ENCODE results near the gene ARHGAP36.

Gene ARHGAP36, protein sequence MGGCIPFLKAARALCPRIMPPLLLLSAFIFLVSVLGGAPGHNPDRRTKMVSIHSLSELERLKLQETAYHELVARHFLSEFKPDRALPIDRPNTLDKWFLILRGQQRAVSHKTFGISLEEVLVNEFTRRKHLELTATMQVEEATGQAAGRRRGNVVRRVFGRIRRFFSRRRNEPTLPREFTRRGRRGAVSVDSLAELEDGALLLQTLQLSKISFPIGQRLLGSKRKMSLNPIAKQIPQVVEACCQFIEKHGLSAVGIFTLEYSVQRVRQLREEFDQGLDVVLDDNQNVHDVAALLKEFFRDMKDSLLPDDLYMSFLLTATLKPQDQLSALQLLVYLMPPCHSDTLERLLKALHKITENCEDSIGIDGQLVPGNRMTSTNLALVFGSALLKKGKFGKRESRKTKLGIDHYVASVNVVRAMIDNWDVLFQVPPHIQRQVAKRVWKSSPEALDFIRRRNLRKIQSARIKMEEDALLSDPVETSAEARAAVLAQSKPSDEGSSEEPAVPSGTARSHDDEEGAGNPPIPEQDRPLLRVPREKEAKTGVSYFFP

GRCh38 chrX:131058136-131058868, at the start of gene ARHGAP36:
ARHGAP36 (plus strand) TSS chrX:131058346; CDS start chrX:131081666, 23,320 bp downstream.
- no peak for DNase-seq

GRCh38 chrX:131010186-131010585, 48.0 kb upstream of the ARHGAP36 start:
- no peak for DNase-seq

DNA sequence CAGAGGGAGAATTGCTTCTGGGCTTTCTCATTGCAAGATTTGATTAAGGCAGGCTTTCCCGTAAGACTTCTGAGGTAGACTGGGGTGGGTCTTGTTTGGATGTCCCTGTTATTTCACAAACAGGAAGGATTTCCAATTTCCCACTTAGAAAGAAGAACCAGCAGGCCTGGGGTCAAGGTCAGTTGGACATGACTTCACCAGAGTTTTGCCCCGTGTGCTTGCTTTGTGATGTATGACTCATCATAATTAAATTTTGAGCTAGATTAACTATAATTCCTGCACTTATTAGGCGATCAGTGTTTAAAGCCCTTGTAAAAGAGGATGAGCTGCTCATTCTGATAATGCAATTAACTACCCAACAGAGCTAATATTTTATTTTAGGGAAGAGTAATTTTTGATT, 32.8 kb upstream of the ARHGAP36 start:
- no peak for DNase-seq

GRCh38 chrX:131032354-131033230, 25.6 kb upstream of the ARHGAP36 start:
- DNase-seq = no peak

GRCh38 chrX:131034063-131034462, 24.1 kb upstream of the ARHGAP36 start:
- no peak for DNase-seq

- DNase-seq = no peak
Measured at GRCh38 chrX:131040781-131041180, 17.4 kb upstream of the ARHGAP36 start.

DNA sequence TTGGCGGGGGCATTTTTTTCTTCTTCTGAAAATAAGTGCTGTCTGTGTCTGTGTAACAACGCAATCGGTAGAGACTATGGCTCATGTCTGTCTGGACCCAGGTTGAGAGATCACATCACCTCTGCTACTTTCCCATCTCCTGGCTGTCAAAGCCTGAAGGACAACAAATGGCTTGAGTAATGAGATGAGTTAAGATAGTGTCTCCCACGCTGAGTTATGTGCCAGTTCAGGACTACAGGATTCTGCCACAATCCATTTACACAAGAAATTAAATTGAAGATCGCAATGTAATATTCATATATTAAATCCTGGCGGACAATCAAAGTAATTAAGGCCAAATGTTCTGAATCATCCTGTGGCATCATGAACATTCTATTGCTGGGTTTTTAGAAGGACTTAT, 16.5 kb upstream of the ARHGAP36 start:
- no peak for DNase-seq

GRCh38 chrX:131045726-131046125, 12.4 kb upstream of the ARHGAP36 start:
- no peak for DNase-seq

GRCh38 chrX:131046596-131046995, 11.6 kb upstream of the ARHGAP36 start:
- no peak for DNase-seq

DNA sequence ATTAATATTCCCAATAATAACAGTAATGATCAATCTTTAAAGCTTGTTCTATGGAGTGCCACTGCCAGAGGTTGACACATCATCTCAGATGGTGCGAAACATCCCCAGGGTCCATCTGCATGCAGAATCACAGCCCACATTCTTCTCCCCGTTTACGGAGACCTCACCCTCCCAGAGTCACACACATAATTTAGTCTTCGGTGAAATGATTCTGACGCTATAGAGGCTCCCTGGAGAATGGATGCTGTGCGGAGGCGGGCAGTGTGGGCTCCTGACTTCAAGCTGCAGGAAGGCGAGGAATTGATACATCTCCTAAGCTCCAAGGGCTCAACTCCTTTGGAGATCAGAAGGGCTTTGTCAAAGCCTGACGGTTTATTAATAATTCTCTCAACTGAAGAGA, 11.0 kb upstream of the ARHGAP36 start:
- no peak for DNase-seq

DNA sequence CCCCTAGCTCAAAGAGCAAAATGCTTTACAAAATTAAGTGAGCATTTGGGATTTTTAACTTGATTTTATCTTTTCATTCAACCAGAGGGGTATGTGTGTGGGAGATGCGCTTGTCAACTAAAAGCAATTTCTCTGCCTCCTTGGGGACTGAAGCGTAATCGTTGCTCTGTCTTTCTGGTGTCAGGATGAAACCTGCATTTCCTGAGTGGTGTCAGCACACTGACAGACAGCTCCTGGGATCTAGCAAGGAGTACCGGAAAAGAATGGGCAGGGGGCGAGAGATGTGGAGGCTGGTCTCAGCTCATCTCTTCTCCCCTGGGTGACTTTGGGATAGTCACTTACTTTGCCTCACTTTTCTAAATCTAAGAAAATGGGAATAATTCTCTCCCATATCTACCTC, 5.1 kb upstream of the ARHGAP36 start:
- DNase-seq = no peak

DNA sequence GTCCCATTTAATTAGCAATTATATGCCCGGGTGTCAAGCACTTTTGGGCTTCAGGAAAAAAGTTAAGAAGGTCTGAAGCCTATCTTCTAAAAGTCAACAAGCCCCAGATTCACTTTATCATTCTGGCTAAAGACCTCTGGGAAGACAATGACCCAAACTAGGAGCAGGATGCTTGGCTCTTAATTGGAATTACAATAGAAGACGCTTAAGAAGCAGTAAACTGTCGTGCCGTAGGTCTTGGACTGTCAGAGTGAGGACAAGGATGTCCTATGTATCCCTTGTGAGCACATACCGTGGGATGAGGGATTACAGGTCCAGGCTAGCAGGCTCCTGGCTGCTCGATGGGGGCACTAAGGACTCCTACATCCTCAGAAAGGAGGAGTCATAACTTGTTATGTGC, 3.2 kb upstream of the ARHGAP36 start:
- no peak for DNase-seq

DNA sequence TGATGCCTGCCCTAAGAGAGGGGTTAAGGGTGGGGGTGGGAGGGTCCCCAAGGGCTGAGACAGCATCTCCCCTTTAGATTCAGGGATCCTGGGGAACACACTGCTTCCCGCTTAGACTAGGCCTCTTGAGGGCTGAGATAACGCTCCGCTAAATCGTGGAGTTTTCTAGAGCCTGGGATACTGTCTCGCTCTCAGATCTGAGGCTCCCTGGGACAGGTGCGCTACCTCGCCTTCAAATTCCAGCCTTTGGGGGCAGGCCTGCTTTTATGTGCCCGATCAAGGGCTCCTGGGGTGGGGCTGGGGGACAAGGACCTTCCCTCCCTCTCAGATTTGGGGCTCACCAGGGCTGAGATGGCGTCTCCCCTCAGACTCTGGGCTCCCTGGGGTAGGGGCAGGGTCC, 440 bp upstream of the ARHGAP36 start:
- DNase-seq = no peak

DNA sequence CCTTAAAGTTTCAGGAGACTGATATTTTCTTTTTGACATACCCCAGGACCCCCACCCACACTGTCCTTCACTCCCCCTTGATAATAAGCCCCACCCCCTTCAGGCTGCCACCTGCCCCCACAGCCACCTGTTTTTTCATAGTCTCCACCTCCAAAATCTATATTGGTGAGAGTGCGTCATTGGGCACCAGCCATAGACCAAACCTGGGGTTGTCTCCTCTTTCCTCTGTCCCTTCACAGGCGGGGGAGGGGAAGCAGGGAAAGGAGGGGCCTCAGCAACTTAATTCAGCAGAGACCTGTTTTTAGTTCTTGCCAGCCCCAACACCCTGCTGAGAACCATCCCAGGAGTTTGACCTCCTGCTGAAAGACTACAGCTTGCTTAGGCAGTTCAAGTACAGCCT, 1.1 kb downstream of the ARHGAP36 start:
- DNase-seq = no peak

GRCh38 chrX:131060147-131060546, 2.0 kb downstream of the ARHGAP36 start:
- no peak for DNase-seq

DNA sequence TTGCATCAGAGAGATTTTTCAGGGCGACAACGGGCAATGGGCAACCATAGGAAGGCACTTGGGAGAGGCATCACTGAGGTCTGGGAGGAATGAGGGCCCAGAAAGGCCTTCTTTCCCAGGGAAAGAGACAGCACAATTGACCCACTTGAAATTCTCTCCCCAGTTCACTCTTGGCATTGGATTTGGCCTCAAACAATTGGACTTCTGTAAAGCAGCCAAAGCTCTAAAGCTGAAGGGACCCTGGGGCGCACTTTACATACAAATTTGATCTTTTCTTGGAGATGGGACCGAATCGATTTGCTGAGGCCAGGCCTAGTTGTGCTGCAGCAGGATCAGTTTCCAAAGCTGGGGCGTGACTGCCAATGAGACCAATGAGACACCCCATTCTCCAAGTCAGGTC, 3.2 kb downstream of the ARHGAP36 start:
- no peak for DNase-seq

DNA sequence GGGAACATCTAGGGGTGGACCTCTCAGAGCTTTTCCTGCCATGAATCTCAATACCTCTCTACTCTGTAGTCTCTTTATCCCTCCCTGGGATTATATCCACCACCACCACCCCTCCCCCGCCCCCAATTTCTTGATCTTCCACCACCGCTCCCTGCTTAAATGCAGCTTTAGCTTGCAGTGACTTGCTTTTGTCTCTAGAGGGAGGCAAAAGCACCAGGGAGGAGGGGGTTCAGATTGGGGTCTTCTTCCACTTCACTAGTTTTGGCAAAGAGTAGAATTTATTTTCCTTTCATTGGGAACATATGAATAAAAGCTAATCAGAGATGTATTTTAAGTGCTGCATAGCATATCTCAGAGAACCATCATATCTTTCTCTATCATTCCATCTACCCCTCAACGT, 5.5 kb downstream of the ARHGAP36 start:
- DNase-seq = no peak

- no peak for DNase-seq
Measured at GRCh38 chrX:131066237-131066636, 8.1 kb downstream of the ARHGAP36 start.

- no peak for DNase-seq
Measured at GRCh38 chrX:131067216-131067615, 9.1 kb downstream of the ARHGAP36 start.

- no peak for DNase-seq
Measured at GRCh38 chrX:131067846-131068745, 9.9 kb downstream of the ARHGAP36 start.

GRCh38 chrX:131068945-131069719, 11.0 kb downstream of the ARHGAP36 start:
- DNase-seq = no peak
